Keratinocyte (primary cell): ENCODE data around the gene TRNAU1AP. TPM values are rescaled to one million over a fixed set of nuclear protein-coding genes. Genes with fewer than 3 reads are reported as not detected.

Source experiments
- DNase-seq: peaks from one replicate; pipeline ENCODE4 v3.0.0-alpha.2; 2011; ENCODE audit warnings: low read depth, missing footprints, low spot score
- FAIRE-seq: peaks from 2 replicates; lab custom pipeline; 2011; peaks lifted over from hg19 to GRCh38; lab: Jason Lieb, UNC
- H2AFZ ChIP-seq: 2 replicates; pipeline ENCODE4 v1.6.0; 2012; ENCODE audit warnings: low read length, control low read depth, inconsistent platforms; ENCODE audit not compliant: control insufficient read depth
- H3K27ac ChIP-seq: 2 replicates; pipeline ENCODE4 v1.5.1; 2011; ENCODE audit warnings: low read length; ENCODE audit not compliant: control insufficient read depth, insufficient read depth
- H3K27me3 ChIP-seq: 3 replicates; pipeline ENCODE4 v1.6.0; 2011; ENCODE audit warnings: low read length; ENCODE audit not compliant: control insufficient read depth, insufficient read depth; ENCODE audit errors: extremely low read depth
- H3K36me3 ChIP-seq, 2 experiments: 2 replicates in 1 of 2; 3 replicates in 1 of 2; pipeline ENCODE4 v1.5.1; 2011; ENCODE audit warnings: low read length in 2 of 2, mild to moderate bottlenecking in 1 of 2; ENCODE audit not compliant: control insufficient read depth in 2 of 2, insufficient read depth in 2 of 2; ENCODE audit errors: extremely low read depth in 1 of 2
- H3K4me1 ChIP-seq: 3 replicates; pipeline ENCODE4 v1.5.1; 2011; ENCODE audit warnings: low read length; ENCODE audit not compliant: control insufficient read depth, insufficient read depth; ENCODE audit errors: extremely low read depth
- H3K4me2 ChIP-seq: 3 replicates; pipeline ENCODE4 v1.6.0; 2011; ENCODE audit warnings: low read depth, low read length; ENCODE audit not compliant: control insufficient read depth, insufficient read depth; ENCODE audit errors: extremely low read depth
- H3K4me3 ChIP-seq, 3 experiments: fragments of 200-600 bp in 1 of 3; sonication (generic) in 1 of 3; 2 replicates in 2 of 3; 3 replicates in 1 of 3; pipeline ENCODE4 v1.5.1; 2011 to 2016; ENCODE audit warnings: low read length in 3 of 3, mild to moderate bottlenecking in 3 of 3, control low read depth in 2 of 3, inconsistent platforms in 1 of 3, low read depth in 1 of 3, mixed read lengths in 1 of 3, mixed run types in 1 of 3, moderate library complexity in 1 of 3; ENCODE audit not compliant: control insufficient read depth in 2 of 3, insufficient read depth in 2 of 3; ENCODE audit errors: extremely low read depth in 1 of 3
- H3K79me2 ChIP-seq: 2 replicates; pipeline ENCODE4 v1.6.0; 2012; ENCODE audit warnings: low read length; ENCODE audit not compliant: control insufficient read depth, insufficient read depth
- H3K9ac ChIP-seq: 3 replicates; pipeline ENCODE4 v1.6.0; 2011; ENCODE audit warnings: low read length; ENCODE audit not compliant: control insufficient read depth, insufficient read depth; ENCODE audit errors: extremely low read depth
- H3K9me1 ChIP-seq: 3 replicates; pipeline ENCODE4 v1.6.0; 2011; ENCODE audit warnings: low read length; ENCODE audit not compliant: control insufficient read depth, insufficient read depth; ENCODE audit errors: extremely low read depth
- H3K9me3 ChIP-seq: 2 replicates; pipeline ENCODE4 v1.5.1; 2012; ENCODE audit warnings: low read depth, low read length; ENCODE audit not compliant: control insufficient read depth
- H4K20me1 ChIP-seq: 3 replicates; pipeline ENCODE4 v1.6.0; 2011; ENCODE audit warnings: low read length; ENCODE audit not compliant: control insufficient read depth, insufficient read depth; ENCODE audit errors: extremely low read depth
- CTCF ChIP-seq, 3 experiments: IDR thresholded peaks in 1 of 3; conservative IDR thresholded peaks in 1 of 3; optimal IDR thresholded peaks in 1 of 3; 2 replicates in 2 of 3; 3 replicates in 1 of 3; pipeline versions ENCODE3 to v1.5.1; 2011; ENCODE audit warnings: low read length in 3 of 3, mild to moderate bottlenecking in 3 of 3, moderate library complexity in 2 of 3, control low read depth in 1 of 3, inconsistent platforms in 1 of 3; ENCODE audit not compliant: insufficient read depth in 2 of 3; ENCODE audit errors: extremely low read depth in 1 of 3
- EZH2 ChIP-seq: IDR thresholded peaks from one replicate; pipeline ENCODE4 v1.6.1; 2012; ENCODE audit warnings: inconsistent platforms, mild to moderate bottlenecking, low read length, moderate library complexity
- dilution Hi-C: fragments of 300-500 bp; cut with MboI; formaldehyde crosslinking; loops from one replicate; pipeline ENCODE4 v1.7.0; 2020; ENCODE audit warnings: low sequenced_read_pairs; ENCODE audit not compliant: extremely low pct_ligation_motif_present
- polyA plus RNA-seq, 5 experiments: library from polyadenylated mRNA; depleted of rRNA in 3 of 5; stranded (reverse) in 3 of 5; stranded (forward) in 1 of 5; unstranded in 1 of 5; fragments of >200 nt; gene quantifications; 1 replicate in 1 of 5; 2 replicates in 3 of 5; 3 replicates in 1 of 5; pipeline versions ENCODE4 v1.2.1 to v1.2.3, GENCODE V29; 2011 to 2012; ENCODE audit warnings: missing spikeins in 2 of 5, low read depth in 1 of 5, low replicate concordance in 1 of 5

TRNAU1AP gene
- polyA plus RNA-seq, 1 donor (not counting 4 experiments of a cell fraction or from before 2014, with no cell fraction given): 43.5 TPM

- no peak overlapping the region for H3K4me2 ChIP-seq
- DNase-seq (no peak), FAIRE-seq (no peak)
- H3K4me3 ChIP-seq: no peak overlapping the region
- H3K27me3 ChIP-seq: no peaks in the 10 kb centered on the region
- no peaks in the 10 kb centered on the region for H3K9me3 ChIP-seq
- H3K36me3 ChIP-seq: peaks cover 22 to 36% of the 10 kb centered on the region in 2 experiments
- dilution Hi-C loops: no loop called here
- H3K9ac ChIP-seq: no peak overlapping the region
- H3K79me2 ChIP-seq: no peaks in the 10 kb centered on the region
- no peaks in the 10 kb centered on the region for H4K20me1 ChIP-seq
- no peaks in the 10 kb centered on the region for H3K4me1 ChIP-seq
- no peak for TF ChIP-seq EZH2
- TF ChIP-seq CTCF (optimal IDR thresholded peaks at IDR 0.05 in 1 of 3, IDR thresholded peaks at IDR 0.05 in 1 of 3, conservative IDR thresholded peaks at IDR 0.05 in 1 of 3; ENCODE audit: extremely low read depth in 1 of 3, insufficient read depth in 2 of 3, low read length in 3 of 3): no peak
- H2AFZ ChIP-seq: no peak overlapping the region
- no peaks in the 10 kb centered on the region for H3K9me1 ChIP-seq
- no peak overlapping the region for H3K27ac ChIP-seq
These were observed 15.3 kb upstream of the TRNAU1AP start for GRCh38 chr1:28537457-28538199.

- Histone ChIP-seq H3K4me2 (no peak overlapping the region), H3K9ac (no peak overlapping the region), H3K36me3 (peaks cover 22 to 36% of the 10 kb centered on the region in 2 experiments), H3K27me3 (no peaks in the 10 kb centered on the region), H3K79me2 (no peaks in the 10 kb centered on the region), H3K4me1 (no peaks in the 10 kb centered on the region), H3K27ac (no peak overlapping the region), H3K9me3 (no peaks in the 10 kb centered on the region), H2AFZ (no peak overlapping the region), H4K20me1 (no peaks in the 10 kb centered on the region), H3K9me1 (no peaks in the 10 kb centered on the region), H3K4me3 (no peak overlapping the region)
- dilution Hi-C loops: no loop called here
- FAIRE-seq (no peak), DNase-seq (no peak)
- TF ChIP-seq EZH2: no peak
- no peak for TF ChIP-seq CTCF (optimal IDR thresholded peaks at IDR 0.05 in 1 of 3, IDR thresholded peaks at IDR 0.05 in 1 of 3, conservative IDR thresholded peaks at IDR 0.05 in 1 of 3; ENCODE audit: extremely low read depth in 1 of 3, insufficient read depth in 2 of 3, low read length in 3 of 3)
These were observed 14.6 kb upstream of the TRNAU1AP start for GRCh38 chr1:28538286-28538685.
